ENCODE data around the gene C19orf25.

GRCh38 chr19:1465191-1466016 is 13.6 kb downstream of the C19orf25 start:
- TF ChIP-seq CTCF (conservative IDR thresholded peaks at IDR 0.05; ENCODE audit: low read depth, low read length) (peak; percentile 42), EZH2 (IDR thresholded peaks at IDR 0.05; ENCODE audit: borderline replicate concordance, low read depth, low read length, poor library complexity, severe bottlenecking) (no peak)
